Measurements from ENCODE around the gene CYP3A4.
"Not testable (repeated sequence)": the region's sequence is repeated elsewhere in the genome, so short reads cannot be mapped to it uniquely, and the experiment has no call there.

- TF ChIP-seq ZNF658, ZNF24, ZNF239, CTCF, ZBTB17, ZNF645, GLIS1, REST, ZNF629, ZNF488, ZNF580, ZNF10 (tag by site-specific recombination; IDR thresholded peaks at IDR 0.05): not testable (repeated sequence)
Measured at GRCh38 chr7:99746915-99747314, 37.1 kb downstream of the CYP3A4 start.

Data from HEK293 (cell line).